ENCODE results near the gene PLEKHA7. TPM values are rescaled to one million over a fixed set of nuclear protein-coding genes. Genes with fewer than 3 reads are reported as not detected.

The PLEKHA7 gene
- total and polyA plus RNA-seq, 2 donors from 2014 or later: 24.4 to 65.7 TPM

DNA sequence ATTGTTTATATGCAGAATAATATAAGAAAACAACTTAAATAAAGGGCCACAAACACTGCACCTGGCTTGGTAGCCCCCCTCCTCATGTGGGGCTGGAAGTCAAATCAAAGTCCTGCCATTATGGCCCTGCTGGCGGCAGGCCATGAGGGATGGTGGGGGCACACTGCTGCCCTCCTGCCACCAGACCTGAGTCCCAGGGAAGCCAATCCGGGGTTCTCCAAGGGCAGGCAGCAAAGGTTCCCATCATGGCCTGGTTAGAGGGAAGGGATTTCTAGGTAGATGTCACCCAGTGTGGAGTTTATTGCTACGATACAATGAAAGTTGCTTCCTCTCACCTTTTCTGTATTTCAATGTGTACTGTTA lies 236.6 kb downstream of the PLEKHA7 start:
- FAIRE-seq (no peak), DNase-seq (no peak)
- H3K27ac ChIP-seq (ENCODE audit: low read depth in 2 of 2, low read length in 2 of 2): no peak overlapping the region
- intact Hi-C loops (cut with DNase I): no loop called here
- no peaks in the 10 kb centered on the region for H3K27me3 ChIP-seq (ENCODE audit: control insufficient read depth, insufficient read depth, low read length)
- H3K4me3 ChIP-seq (ENCODE audit: low read length in 3 of 3): no peak overlapping the region
- H3K4me1 ChIP-seq (ENCODE audit: control insufficient read depth in 2 of 3, insufficient read depth in 2 of 3, low read depth in 1 of 3, low read length in 3 of 3): no peaks in the 10 kb centered on the region
- TF ChIP-seq, protein P1, sequence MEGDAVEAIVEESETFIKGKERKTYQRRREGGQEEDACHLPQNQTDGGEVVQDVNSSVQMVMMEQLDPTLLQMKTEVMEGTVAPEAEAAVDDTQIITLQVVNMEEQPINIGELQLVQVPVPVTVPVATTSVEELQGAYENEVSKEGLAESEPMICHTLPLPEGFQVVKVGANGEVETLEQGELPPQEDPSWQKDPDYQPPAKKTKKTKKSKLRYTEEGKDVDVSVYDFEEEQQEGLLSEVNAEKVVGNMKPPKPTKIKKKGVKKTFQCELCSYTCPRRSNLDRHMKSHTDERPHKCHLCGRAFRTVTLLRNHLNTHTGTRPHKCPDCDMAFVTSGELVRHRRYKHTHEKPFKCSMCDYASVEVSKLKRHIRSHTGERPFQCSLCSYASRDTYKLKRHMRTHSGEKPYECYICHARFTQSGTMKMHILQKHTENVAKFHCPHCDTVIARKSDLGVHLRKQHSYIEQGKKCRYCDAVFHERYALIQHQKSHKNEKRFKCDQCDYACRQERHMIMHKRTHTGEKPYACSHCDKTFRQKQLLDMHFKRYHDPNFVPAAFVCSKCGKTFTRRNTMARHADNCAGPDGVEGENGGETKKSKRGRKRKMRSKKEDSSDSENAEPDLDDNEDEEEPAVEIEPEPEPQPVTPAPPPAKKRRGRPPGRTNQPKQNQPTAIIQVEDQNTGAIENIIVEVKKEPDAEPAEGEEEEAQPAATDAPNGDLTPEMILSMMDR (IDR thresholded peaks at IDR 0.05; ENCODE audit: borderline replicate concordance, extremely low read depth, insufficient read depth): no peak
- H3K36me3 ChIP-seq (ENCODE audit: control insufficient read depth in 2 of 3, insufficient read depth in 3 of 3, low read length in 3 of 3): peaks cover 0 to 8% (median 7%) of the 10 kb centered on the region in 3 donors
- H3K9ac ChIP-seq (ENCODE audit: low read length in 3 of 3): no peak overlapping the region
- no peaks in the 10 kb centered on the region for H3K9me3 ChIP-seq (ENCODE audit: control insufficient read depth in 2 of 3, insufficient read depth in 1 of 3, low read length in 3 of 3)

DNA sequence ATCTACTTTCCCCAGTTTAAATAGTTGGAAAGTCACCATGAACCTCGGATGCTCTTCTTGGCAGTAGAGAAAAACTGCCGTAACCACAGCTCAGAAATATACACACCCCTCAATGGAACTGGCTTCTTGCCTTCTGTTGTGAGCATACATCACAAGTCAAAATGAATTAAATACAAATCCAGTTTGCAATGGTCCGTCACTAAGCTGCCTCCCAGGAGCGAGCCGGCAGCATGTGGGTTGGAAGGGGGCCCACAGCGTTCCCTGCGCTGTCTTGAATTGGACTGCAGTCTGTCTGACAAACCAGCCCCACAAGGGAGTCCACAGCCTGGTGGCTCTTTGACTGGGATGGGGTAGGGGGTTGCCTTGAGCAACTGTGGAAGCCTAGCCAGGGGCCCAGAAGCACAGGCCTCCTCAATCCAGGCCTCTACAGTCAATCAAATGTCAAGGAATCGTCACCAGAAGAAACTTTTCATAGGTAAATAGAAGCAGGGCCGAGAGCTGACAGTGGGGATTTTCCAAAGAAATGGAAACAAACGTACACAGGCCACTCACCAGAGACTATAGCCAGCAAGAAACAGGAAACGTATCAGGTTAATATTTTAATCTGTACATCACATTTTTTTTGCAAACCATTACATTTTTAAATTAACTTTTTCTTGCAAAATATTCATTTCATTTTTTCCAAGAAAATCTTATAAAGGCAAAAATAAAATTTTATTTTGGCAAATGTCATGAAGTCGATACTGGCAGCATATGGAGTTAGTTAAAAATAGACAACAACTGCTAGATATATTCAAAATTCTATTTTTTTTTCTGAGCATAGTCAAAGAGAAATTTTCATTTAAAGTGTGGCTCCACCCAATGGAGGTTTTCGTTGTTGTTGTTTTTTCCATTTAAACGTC lies 237.3 kb downstream of the PLEKHA7 start:
- DNase-seq (peak in 1 of 5 donors; percentile 16), FAIRE-seq (peak; percentile 11)
- TF ChIP-seq, protein P1 (IDR thresholded peaks at IDR 0.05; ENCODE audit: borderline replicate concordance, extremely low read depth, insufficient read depth): no peak
- intact Hi-C loops (cut with DNase I): no loop called here
- Histone ChIP-seq H3K9me3 (ENCODE audit: control insufficient read depth in 2 of 3, insufficient read depth in 1 of 3, low read length in 3 of 3) (no peaks in the 10 kb centered on the region), H3K4me1 (ENCODE audit: control insufficient read depth in 2 of 3, insufficient read depth in 2 of 3, low read depth in 1 of 3, low read length in 3 of 3) (no peaks in the 10 kb centered on the region), H3K27ac (ENCODE audit: low read depth in 2 of 2, low read length in 2 of 2) (no peak overlapping the region), H3K27me3 (ENCODE audit: control insufficient read depth, insufficient read depth, low read length) (no peaks in the 10 kb centered on the region), H3K9ac (ENCODE audit: low read length in 3 of 3) (no peak overlapping the region), H3K4me3 (ENCODE audit: low read length in 3 of 3) (no peak overlapping the region), H3K36me3 (ENCODE audit: control insufficient read depth in 2 of 3, insufficient read depth in 3 of 3, low read length in 3 of 3) (peaks cover 0 to 6% (median 4%) of the 10 kb centered on the region in 3 donors)

DNA sequence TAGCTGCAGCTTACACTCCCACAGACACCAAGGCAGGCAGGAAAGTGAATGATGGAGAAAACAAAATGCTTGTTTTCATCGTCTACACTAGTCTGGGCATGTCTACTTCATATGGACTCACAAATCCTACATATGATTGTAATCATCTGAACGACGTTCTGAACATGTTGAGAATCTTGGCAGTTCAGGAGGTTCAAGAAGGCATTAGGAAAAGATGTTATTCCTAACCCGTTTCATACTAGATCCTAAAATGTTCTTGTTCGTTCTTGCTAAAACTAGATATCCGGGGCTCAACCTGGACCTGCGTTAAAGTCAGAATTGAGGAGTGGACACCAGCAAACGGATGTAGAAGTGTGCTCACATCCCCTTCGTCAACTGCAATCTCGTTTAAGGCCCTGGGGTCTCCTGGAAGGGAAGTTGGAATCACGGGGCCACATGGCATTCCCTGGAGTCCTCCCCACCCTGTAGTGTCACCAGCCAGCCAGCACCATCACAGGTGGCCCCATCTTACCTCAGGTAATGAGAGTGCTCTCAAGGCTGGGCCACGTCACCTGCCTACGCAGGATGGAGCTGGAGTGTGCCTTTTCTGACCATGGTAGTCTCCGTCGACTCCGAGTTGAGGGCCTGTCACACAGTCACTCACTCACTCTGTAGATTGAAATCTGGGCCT lies 238.5 kb downstream of the PLEKHA7 start:
- H3K4me3 ChIP-seq (ENCODE audit: low read length in 3 of 3): no peak overlapping the region
- FAIRE-seq: no peak
- DNase-seq: peak in 1 of 5 donors; percentile 16
- TF ChIP-seq, protein P1 (IDR thresholded peaks at IDR 0.05; ENCODE audit: borderline replicate concordance, extremely low read depth, insufficient read depth): no peak
- intact Hi-C loops (cut with DNase I): no loop called here
- no peaks in the 10 kb centered on the region for H3K27me3 ChIP-seq (ENCODE audit: control insufficient read depth, insufficient read depth, low read length)
- H3K4me1 ChIP-seq (ENCODE audit: control insufficient read depth in 2 of 3, insufficient read depth in 2 of 3, low read depth in 1 of 3, low read length in 3 of 3): no peaks in the 10 kb centered on the region
- no peak overlapping the region for H3K27ac ChIP-seq (ENCODE audit: low read depth in 2 of 2, low read length in 2 of 2)
- peaks cover 0 to 7% (median 4%) of the 10 kb centered on the region in 3 donors for H3K36me3 ChIP-seq (ENCODE audit: control insufficient read depth in 2 of 3, insufficient read depth in 3 of 3, low read length in 3 of 3)
- no peaks in the 10 kb centered on the region for H3K9me3 ChIP-seq (ENCODE audit: control insufficient read depth in 2 of 3, insufficient read depth in 1 of 3, low read length in 3 of 3)
- H3K9ac ChIP-seq (ENCODE audit: low read length in 3 of 3): no peak overlapping the region
